ENCODE data around the gene PRPS1. TPM values are rescaled to one million over a fixed set of nuclear protein-coding genes. Genes with fewer than 3 reads are reported as not detected.

PRPS1 gene
- total and polyA plus RNA-seq, 7 donors: 9.6 to 35.8 (median 18.8) TPM

DNA sequence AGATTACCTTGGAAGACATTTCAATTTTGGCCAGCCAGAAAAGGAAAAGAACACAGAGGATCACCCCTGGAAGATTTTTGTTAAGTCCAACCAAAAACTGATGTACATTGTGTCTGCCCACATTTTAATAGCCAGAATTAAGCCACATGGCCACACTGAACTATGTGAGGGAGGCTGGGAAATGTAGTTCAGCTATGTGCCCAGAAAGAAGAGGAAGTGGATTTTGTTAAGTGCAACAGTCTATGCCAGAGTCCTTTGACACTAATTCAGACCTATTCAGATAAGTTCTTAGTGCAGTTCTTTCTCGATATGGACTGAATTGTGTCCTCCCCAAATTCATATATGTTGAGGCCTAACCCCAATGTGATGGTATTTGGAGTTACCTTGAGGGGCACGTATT is 18.4 kb downstream of the PRPS1 start:
- H3K27me3 ChIP-seq: no peaks in the 10 kb centered on the region
- 88 to 91% methylated on average over 2 of the region's 2 CpGs for WGBS, 2 donors

DNA sequence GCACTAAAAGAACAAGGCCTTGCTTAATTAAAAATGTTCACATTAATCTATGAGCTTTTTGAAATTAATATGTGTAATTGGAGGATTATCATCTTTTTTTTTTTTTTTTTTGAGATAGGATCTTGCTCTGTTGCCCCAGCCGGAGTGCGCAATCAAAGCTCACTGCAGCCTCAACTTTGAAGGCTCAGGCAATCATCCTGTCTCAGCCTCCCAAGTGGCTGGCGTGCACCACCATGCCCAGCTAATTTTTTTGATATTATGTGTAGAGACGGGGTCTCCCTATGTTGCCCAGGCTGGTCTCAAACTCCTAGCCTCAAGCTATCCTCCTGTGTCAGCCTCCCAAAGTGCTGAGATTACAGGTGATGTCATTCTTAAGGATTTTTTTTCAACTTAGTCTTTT is 20.0 kb downstream of the PRPS1 start:
- intact Hi-C loops (cut with DNase I): no loop called here
- Histone ChIP-seq H3K36me3 (peaks cover 0 to 16% (median 0%) of the 10 kb centered on the region in 4 donors), H3K9me3 (no peaks in the 10 kb centered on the region), H3K27ac (no peak overlapping the region), H3K4me3 (no peak overlapping the region), H3K27me3 (no peaks in the 10 kb centered on the region), H3K4me1 (no peaks in the 10 kb centered on the region)
- WGBS, 2 donors: 96 to 97% methylated on average over 4 of the region's 4 CpGs
- DNase-seq: no peak
- no peak for TF ChIP-seq EP300 (IDR thresholded peaks at IDR 0.05)
- no peak for TF ChIP-seq CTCF (IDR thresholded peaks at IDR 0.05)
- no peak for TF ChIP-seq POLR2AphosphoS5 (IDR thresholded peaks at IDR 0.05)
- TF ChIP-seq POLR2A (IDR thresholded peaks at IDR 0.05): no peak

More for the DNA sequence above, 18.4 kb downstream of the PRPS1 start:
- Histone ChIP-seq H3K27ac (no peak overlapping the region), H3K9me3 (no peaks in the 10 kb centered on the region), H3K4me3 (no peak overlapping the region), H3K4me1 (no peaks in the 10 kb centered on the region), H3K36me3 (peaks cover 0 to 17% (median 0%) of the 10 kb centered on the region in 4 donors)
- TF ChIP-seq POLR2A (IDR thresholded peaks at IDR 0.05): no peak
- intact Hi-C loops (cut with DNase I): no loop called here
- no peak for DNase-seq

GRCh38 chrX:107654566-107654871 is 26.2 kb downstream of the PRPS1 start:
- TF ChIP-seq POLR2AphosphoS5 (IDR thresholded peaks at IDR 0.05): no peak
- H3K27me3 ChIP-seq: no peaks in the 10 kb centered on the region
- 38 to 53% methylated on average over 2 of the region's 2 CpGs for WGBS, 2 donors
- H3K27ac ChIP-seq: peak overlapping the region in 2 of 4 donors; percentile 35 to 60
- no peaks in the 10 kb centered on the region for H3K9me3 ChIP-seq
- peaks cover 0 to 7% (median 0%) of the 10 kb centered on the region in 4 donors for H3K36me3 ChIP-seq
- intact Hi-C loops (cut with DNase I): no loop called here
- H3K4me3 ChIP-seq: no peak overlapping the region
- no peak for DNase-seq
- peaks cover 0 to 13% (median 4%) of the 10 kb centered on the region in 4 donors for H3K4me1 ChIP-seq

DNA sequence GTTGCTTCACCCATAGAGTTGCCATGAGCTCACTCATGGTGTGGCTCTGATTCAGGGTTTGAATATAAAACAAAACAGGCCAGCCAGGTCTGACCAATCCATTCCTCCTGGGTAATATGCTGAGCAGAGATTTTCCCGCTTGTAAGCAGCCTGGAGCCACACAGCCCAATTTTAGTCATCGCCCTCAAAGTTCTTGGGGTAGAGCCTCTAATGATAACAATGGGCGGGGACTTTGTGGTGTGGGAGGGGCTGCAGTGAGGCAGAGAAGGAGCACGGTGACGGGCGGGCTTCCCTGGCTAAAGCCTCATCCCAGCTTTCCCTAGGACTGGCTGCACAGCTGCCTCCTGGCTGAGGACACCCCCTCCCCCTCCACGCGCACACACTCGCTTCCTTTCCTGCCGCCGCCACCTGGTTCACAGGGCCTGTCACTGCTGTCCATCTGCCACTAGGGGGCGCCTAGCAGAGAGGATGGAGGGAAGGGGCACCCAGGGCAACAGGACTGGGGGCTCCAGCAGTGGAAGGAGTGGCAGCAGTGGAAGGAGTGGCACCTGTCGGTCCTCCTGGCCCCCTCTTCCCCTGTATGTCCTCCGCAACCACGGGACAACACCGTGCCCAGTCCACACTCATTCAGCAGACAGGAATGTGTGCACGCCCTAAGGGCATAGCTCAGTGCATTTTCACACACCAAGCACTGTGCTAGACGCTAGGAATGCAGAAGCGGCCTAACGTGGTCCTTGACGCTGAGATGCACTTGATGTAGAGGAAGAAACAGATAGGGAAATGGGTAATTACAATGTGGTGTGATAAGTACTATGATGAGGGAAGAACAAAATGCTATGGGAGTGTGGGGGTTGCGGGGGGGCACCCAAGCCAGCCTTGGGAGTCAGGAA is 26.8 kb downstream of the PRPS1 start:
- DNase-seq: peak; percentile 88
- 32 to 43% methylated on average over 22 of the region's 22 CpGs for WGBS, 2 donors
- peak overlapping the region in 1 of 4 donors; percentile 9 for H3K4me3 ChIP-seq

GRCh38 chrX:107656978-107657377 is 28.7 kb downstream of the PRPS1 start:
- no peaks in the 10 kb centered on the region for H3K27me3 ChIP-seq
- peaks cover 0 to 13% (median 4%) of the 10 kb centered on the region in 4 donors for H3K4me1 ChIP-seq
- H3K9me3 ChIP-seq: no peaks in the 10 kb centered on the region
- 74 to 87% methylated on average over 5 of the region's 5 CpGs for WGBS, 2 donors
- no peak overlapping the region for H3K27ac ChIP-seq
- TF ChIP-seq POLR2AphosphoS5 (IDR thresholded peaks at IDR 0.05): no peak
- no peak for TF ChIP-seq CTCF (IDR thresholded peaks at IDR 0.05)
- TF ChIP-seq POLR2A (IDR thresholded peaks at IDR 0.05): no peak
- TF ChIP-seq EP300 (IDR thresholded peaks at IDR 0.05): no peak
- no peaks in the 10 kb centered on the region for H3K36me3 ChIP-seq
- intact Hi-C loops (cut with DNase I): loop anchor here (5.0 kb wide), 3 partner anchors 120 to 235 kb away; partner anchors contain the start of genes MID2, NCBP2L and TSC22D3
- DNase-seq: no peak
- H3K4me3 ChIP-seq: no peak overlapping the region

More for the DNA sequence above, 26.8 kb downstream of the PRPS1 start:
- peak overlapping the region; percentile 10 to 60 (median 36) for H3K27ac ChIP-seq
- no peaks in the 10 kb centered on the region for H3K9me3 ChIP-seq
- peak; percentile 43 to 66 (median 58) for TF ChIP-seq CTCF (IDR thresholded peaks at IDR 0.05)
- no peak for TF ChIP-seq EP300 (IDR thresholded peaks at IDR 0.05)
- H3K27me3 ChIP-seq: no peaks in the 10 kb centered on the region
- H3K36me3 ChIP-seq: peaks cover 0 to under 1% (median 0%) of the 10 kb centered on the region in 4 donors
- intact Hi-C loops (cut with DNase I): loop anchor here (5.0 kb wide), 3 partner anchors 122 to 237 kb away; partner anchors contain the start of genes MID2, NCBP2L and TSC22D3
- H3K4me1 ChIP-seq: peaks cover 0 to 13% (median 4%) of the 10 kb centered on the region in 4 donors

Measured in sigmoid colon (tissue), 7 donors.